ENCODE measurements around the gene OR1J4.
"Not testable (repeated sequence)": the region's sequence is repeated elsewhere in the genome, so short reads cannot be mapped to it uniquely, and the experiment has no call there.

Gene OR1J4

DNA sequence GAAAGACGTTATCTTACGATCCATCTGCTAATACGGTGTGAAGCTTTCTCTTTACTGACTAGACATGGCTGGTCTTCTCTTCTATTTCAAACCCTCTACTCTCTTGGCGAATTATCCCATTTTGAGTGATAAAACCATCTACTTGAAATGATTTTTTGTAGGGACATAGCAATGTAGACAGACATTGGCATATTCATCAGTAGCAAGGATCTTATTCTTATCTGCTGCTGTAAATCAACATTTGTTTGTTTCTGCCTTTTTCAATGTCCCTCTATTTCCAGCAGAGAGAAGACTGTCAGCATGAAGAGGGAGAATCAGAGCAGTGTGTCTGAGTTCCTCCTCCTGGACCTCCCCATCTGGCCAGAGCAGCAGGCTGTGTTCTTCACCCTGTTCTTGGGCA, at the start of gene OR1J4:
TSS of gene OR1J4 (plus strand) at position 301 of the 400 bp plus-strand sequence. CDS start at position 301, 0 bp downstream.
- no peak for DNase-seq

GRCh38 chr9:122474561-122474960, 44.4 kb upstream of the OR1J4 start:
- DNase-seq: no peak

DNA sequence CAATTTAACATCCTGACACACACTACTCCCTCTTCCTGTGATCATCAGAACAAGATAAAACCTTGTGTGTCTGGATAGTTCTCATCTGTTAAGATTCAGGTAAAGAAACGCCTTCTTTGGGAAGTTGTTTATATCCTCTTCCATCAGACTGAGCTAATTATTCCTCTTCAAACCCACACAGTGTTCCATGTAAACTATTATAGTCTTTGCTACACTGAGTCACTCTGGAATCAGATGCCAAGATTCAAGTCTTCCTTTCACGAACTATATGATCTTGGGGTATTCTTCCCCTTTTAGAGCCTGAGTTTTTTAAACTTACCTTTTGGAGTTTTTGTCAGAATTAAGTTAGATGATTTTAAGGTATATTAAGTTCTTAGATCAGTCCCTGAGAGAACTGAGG, 43.2 kb upstream of the OR1J4 start:
- DNase-seq: no peak

DNA sequence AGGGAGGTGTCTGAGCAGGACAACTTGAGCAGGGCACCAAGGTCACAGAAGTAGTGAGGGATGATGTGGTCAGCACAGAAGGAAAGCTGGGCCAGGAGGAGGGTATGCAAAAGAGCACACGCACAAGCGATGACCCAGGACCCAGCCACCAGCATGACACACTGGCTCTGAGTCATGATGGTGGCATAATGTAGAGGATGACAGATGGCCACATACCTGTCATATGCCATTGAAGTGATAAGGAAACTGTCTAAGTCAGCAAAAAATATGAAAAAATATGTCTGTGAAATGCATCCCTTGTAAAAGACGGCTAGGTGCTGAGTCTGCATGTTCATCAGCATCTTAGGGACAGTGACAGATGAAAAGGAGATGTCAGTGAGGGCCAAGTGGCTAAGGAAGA, 41.6 kb upstream of the OR1J4 start:
- DNase-seq: no peak

DNA sequence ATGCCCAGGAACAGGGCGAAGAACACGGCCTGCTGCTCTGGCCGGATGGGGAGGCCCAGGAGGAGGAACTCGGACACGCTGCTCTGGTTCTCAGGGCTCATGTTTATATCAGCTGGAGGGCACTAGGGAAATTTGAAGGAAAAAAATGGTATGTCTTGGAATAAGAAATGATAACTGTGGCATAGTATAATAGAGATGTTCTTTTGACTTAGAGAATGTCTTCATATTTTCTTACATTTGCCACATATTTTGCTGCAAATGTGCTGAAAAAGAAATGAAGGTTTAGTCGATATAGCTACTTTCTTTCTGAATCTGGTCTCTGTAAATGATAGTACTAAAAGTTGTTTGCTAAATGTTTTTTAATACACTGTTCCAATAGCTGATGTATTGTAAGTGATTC, 41.1 kb upstream of the OR1J4 start, which contains the start of gene OR1J1:
TSS of gene OR1J1 (minus strand) at position 101 of the 400 bp plus-strand sequence. CDS start at position 101, 0 bp downstream.
- DNase-seq: no peak

GRCh38 chr9:122479062-122479461, 39.9 kb upstream of the OR1J4 start:
- no peak for DNase-seq

DNA sequence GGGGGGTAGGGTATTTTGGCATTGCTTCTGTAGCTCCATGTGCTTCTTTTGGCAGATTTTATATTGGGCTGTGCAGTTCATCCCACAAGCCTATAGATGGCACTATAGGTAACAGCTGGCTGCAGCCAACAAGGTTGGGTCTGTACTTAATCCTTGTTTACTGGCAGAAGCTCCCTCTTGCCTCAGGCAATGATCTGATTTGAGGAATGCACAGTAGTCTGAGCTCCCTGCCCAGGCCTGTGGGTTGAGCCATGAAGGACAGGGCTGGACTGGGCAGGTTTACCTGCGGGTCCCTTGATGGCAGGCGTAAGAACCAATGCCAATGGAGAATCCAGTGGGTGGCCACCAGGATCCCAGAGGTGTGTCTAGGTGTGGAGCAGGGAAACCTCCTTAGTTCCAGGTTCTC, 20.1 kb upstream of the OR1J4 start:
- DNase-seq: no peak

DNA sequence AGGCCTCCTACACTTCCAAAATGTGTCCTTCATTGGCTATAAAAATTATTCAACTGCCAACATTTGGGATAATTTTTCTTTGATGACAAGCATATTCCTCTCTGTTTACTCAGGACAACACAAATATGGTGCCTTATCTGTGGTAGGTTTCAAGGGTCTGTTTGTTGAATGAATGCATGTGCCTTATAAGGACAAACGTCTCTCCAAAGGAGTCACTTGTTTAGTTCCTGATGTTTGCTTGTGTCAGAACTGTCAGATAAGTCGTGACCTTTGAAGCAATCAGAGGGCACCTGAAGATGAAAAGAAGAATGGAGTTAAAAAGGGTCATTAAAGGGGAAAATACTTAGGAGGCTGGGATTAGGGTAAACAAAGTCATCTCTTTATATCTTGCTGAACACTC, 12.0 kb upstream of the OR1J4 start:
- DNase-seq: no peak

DNA sequence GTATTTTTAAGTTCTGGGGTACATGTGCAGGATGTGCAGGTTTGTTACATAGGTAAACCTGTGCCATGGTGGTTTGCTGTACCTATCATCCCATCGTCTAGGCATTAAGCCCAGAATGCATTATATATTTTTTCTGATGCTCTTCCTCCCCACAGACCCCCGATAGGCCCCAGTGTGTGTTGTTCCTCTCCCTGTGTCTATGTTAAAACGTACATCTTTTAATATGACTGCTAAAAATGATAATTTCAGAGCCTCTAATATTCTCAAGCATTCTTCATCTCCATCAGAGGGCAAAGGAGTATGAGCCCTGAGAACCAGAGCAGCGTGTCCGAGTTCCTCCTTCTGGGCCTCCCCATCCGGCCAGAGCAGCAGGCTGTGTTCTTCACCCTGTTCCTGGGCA, 8.4 kb upstream of the OR1J4 start, which contains the start of gene OR1J2:
TSS of gene OR1J2 (plus strand) at position 301 of the 400 bp plus-strand sequence. CDS start at position 301, 0 bp downstream.
- no peak for DNase-seq

DNA sequence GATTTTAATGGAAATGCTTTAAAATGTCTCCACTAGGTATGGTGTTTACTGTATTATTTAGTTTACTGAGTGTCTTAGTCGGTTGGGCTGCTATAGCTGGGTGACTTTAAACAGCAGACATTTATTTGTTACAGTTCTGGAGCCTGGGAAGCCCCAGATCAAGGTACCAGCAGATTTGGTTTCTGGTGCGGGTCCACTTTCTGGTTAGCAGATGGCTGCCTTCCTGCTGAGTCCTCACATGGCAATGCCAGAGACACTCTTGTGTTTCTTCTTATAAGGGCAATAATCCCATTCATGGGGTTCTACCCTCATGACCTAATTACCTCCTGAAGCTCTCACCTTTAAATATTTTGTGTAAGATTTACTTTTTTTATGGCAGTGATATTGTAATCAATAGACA, 715 bp upstream of the OR1J4 start:
- DNase-seq: no peak

DNA sequence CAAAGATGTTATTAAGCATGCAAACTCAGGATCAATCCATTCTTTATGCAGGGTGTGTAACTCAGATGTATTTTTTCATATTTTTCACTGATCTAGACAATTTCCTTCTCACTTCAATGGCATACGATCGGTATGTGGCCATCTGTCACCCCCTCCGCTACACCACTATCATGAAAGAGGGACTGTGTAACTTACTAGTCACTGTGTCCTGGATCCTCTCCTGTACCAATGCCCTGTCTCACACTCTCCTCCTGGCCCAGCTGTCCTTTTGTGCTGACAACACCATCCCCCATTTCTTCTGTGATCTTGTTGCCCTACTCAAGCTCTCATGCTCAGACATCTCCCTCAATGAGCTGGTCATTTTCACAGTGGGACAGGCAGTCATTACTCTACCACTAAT, 435 bp downstream of the OR1J4 start:
- DNase-seq: no peak

- DNase-seq: no peak
Measured at GRCh38 chr9:122526602-122527001, 7.7 kb downstream of the OR1J4 start.

DNA sequence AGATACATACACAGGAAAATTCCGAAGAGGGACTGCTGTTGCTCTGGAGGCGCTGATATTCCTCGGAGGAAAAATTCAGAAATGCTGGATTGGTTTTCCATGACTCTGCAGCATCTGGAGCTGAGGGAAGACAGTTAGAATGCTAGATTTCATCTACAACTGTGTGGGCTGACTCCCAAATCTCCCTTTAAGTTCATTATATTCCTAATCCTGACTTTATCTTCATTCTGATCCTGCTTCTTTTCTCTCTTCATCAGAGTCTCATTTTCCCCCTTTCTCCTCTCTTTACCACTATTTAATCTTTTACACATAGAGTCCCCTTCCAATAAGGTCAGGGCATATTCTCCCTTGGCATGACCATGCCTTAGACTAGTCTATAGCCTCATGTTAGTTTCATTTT, 8.3 kb downstream of the OR1J4 start, which contains the start of gene OR1N1:
TSS of gene OR1N1 (minus strand) at position 101 of the 400 bp plus-strand sequence. CDS start at position 101, 0 bp downstream.
- DNase-seq: no peak

GRCh38 chr9:122531157-122531556, 12.2 kb downstream of the OR1J4 start:
- not testable (repeated sequence) for DNase-seq

DNA sequence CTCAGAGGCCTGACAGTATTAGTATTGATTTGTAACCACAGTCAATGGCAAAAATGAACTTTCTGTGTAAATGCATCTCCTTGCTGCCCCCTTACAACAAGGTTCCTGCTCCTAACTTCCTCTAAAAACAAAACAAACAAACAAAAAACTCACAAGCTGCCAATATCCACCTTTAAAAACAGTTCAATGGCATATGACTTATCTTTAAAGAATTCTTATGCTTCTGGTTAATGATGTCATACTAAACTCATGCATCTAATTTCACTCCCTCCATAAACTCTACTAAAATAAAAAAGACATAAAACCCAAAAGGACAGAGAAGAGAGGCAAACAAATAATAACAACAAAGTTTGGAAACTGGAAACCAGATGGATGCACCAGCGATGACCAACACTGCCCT, 17.2 kb downstream of the OR1J4 start:
- no peak for DNase-seq

GRCh38 chr9:122537066-122537465, 18.1 kb downstream of the OR1J4 start:
- not testable (repeated sequence) for DNase-seq

DNA sequence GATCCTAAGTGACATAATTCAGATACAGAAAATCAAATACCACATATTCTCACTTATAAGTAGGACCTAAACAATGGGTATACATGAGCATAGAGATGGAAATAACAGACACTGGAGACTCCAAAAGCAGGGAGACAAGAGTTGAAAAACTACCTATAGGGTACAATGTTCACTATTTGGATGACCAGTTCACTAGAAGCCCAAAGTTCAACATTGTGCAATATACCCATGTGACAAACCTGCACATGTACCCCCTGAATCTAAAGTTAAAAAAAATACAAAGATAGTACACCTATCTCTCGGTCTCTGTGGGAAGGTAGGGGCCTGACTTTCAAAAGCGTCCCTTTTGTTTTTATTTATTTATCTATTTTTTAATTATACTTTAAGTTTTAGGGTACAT, 19.8 kb downstream of the OR1J4 start:
- DNase-seq: no peak

DNA sequence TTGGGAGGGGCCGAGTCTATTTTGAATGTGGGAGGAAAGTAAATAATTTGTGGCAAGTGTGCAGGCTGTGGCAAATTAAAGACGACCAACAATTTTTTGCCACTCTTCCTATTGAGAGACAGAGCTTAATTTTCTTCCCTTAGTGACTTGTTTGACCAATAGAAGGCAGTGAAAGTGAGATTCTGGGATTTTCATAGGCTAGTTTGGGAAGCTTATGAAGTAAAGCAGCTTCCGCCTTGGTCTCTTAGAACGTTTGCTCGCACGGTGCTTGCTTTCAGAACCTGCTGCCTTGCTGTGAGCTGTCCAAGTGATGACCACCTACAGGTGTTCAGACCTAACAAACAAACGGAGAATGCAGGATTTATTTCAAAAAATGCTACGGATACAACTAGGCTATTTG, 27.3 kb downstream of the OR1J4 start:
- no peak for DNase-seq

- no peak for DNase-seq
Measured at GRCh38 chr9:122551371-122551770, 32.4 kb downstream of the OR1J4 start.

GRCh38 chr9:122552812-122553211, 33.9 kb downstream of the OR1J4 start, which contains the start of gene OR1N2:
TSS of gene OR1N2 (plus strand) at chr9:122553112. CDS start at chr9:122553212, 100 bp downstream.
- DNase-seq: no peak

DNA sequence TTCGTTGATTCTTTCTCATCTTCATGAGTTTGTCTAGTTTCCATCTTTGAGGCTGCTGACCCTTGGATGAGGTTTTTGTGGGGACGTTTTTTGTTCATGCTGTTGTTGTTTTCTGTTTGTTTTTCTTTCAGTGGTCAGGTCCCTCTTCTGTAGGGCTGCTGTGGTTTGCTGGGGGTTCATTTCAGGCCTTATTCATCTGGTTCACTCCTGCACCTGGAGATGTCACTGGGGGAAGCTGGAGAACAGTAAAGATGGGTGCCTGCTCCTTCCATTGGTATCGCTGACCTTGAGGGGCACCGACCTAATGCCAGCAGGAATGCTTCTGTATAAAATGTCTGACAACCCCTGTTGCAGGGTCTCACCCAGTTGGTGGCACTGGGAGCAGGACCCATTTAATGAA, 42.5 kb downstream of the OR1J4 start:
- no peak for DNase-seq

GRCh38 chr9:122562134-122562760, 43.3 kb downstream of the OR1J4 start:
- no peak for DNase-seq

DNA sequence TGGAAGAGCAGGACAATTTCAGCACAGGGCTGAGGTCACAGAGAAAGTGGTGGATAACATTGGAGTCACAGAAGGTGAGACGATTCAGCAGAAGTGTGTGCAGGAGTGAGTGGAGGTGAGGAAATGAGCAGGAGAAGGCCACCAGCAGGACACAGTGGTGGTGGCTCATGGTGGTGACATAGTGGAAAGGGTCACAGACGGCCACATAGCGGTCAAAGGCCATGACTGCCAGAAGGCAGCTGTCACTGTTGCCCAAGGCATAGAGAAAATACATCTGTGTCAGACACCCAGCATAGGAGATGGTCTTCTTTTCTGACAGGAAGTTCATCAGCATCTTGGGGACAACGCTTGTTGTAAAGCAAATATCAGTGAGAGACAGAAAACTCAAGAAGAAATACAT, 49.0 kb downstream of the OR1J4 start:
- DNase-seq: no peak

Measured in CD4-positive, alpha-beta T cell treated with Interleukin-17A for 4 hours (primary cell).